ENCODE measurements around the gene DLG1.
"Not testable (repeated sequence)": the region's sequence is repeated elsewhere in the genome, so short reads cannot be mapped to it uniquely, and the experiment has no call there.

Gene DLG1

DNA sequence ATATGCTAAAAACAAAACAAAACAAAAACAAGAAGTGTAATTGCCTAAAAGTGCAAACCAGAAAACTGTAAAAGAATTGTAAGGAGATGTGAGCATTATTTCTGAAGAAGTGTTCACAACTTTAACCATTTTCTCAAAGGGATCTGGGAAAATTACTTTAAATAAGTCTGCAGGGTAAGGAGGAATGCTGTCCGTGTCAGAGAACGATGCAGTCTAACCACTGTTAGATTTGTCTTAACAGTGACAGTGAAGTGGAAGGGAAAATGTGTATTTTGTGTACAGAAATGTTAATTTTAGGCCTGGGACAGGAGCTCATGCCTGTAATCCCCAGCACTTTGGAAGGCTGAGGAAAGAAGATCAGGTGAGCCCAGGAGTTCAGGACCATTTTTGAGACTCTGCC, 95.7 kb downstream of the DLG1 start:
- DNase-seq (ENCODE audit: low read depth): no peak
- in situ Hi-C loops (cut with HindIII; ENCODE audit: low sequenced_read_pairs): no loop called here
- H3K4me3 ChIP-seq (ENCODE audit: low read depth, low read length): no peak overlapping the region
- TF ChIP-seq, protein P1, sequence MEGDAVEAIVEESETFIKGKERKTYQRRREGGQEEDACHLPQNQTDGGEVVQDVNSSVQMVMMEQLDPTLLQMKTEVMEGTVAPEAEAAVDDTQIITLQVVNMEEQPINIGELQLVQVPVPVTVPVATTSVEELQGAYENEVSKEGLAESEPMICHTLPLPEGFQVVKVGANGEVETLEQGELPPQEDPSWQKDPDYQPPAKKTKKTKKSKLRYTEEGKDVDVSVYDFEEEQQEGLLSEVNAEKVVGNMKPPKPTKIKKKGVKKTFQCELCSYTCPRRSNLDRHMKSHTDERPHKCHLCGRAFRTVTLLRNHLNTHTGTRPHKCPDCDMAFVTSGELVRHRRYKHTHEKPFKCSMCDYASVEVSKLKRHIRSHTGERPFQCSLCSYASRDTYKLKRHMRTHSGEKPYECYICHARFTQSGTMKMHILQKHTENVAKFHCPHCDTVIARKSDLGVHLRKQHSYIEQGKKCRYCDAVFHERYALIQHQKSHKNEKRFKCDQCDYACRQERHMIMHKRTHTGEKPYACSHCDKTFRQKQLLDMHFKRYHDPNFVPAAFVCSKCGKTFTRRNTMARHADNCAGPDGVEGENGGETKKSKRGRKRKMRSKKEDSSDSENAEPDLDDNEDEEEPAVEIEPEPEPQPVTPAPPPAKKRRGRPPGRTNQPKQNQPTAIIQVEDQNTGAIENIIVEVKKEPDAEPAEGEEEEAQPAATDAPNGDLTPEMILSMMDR (IDR thresholded peaks at IDR 0.05; ENCODE audit: low read depth, low read length, missing control alignments): no peak

DNA sequence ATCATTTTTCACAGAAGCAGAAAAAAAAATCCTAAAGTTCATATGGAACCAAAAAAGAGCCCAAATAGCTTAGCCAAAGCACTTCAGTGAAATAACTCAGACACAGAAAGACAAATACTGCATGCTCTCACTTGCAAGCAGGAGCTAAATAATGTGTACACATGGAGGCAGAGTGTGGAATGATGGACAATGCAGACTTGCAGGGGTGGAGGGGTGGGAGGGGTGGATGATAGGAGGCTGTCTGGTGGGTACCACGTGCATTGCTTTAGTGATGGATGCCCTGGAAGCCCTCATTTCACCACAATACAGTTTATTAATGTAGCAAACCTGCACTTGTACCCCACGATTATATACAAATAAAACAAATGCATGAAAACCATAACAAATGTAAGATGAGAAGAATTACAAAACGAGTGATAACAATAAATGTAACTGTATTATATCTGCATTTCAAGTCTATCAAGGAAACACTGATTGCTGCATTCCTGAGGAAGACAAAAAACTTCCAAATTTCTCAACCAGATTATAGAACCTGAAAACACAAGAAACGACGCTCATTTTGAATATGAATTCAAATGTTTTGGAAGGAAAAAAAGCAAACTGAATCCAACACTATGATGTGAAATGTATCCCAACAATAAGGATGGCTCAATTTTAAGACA, 96.5 kb downstream of the DLG1 start:
- in situ Hi-C loops (cut with HindIII; ENCODE audit: low sequenced_read_pairs): no loop called here
- no peak overlapping the region for H3K4me3 ChIP-seq (ENCODE audit: low read depth, low read length)
- no peak for DNase-seq (ENCODE audit: low read depth)
- TF ChIP-seq, protein P1 (IDR thresholded peaks at IDR 0.05; ENCODE audit: low read depth, low read length, missing control alignments): no peak

- DNase-seq (ENCODE audit: low read depth); in situ Hi-C loops (cut with HindIII; ENCODE audit: low sequenced_read_pairs); H3K4me3 ChIP-seq (ENCODE audit: low read depth, low read length): not testable (repeated sequence)
Observed at GRCh38 chr3:197200856-197201255, 97.6 kb downstream of the DLG1 start.

GRCh38 chr3:197197334-197197733, 101.1 kb downstream of the DLG1 start:
- TF ChIP-seq, protein P1 (IDR thresholded peaks at IDR 0.05; ENCODE audit: low read depth, low read length, missing control alignments): no peak
- no peak for DNase-seq (ENCODE audit: low read depth)
- no peak overlapping the region for H3K4me3 ChIP-seq (ENCODE audit: low read depth, low read length)
- in situ Hi-C loops (cut with HindIII; ENCODE audit: low sequenced_read_pairs): no loop called here

DNA sequence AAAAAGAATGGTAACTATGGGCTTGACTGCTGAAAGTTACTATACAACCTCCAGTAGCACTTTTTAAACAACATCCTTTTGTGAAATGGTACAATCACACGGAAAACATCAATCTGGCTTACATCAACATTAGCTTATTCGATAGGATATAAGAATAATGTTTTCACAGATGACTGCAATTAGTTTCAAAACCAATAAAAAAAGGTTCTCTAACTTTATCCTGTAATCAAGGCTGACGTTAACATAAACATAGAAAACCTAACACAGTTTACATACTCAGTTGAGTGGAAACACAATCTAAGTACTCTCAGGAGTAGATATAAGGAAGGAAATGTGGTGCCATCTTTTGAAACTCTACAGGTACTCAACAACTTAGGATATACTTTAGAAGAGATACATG, 102.2 kb downstream of the DLG1 start:
- H3K4me3 ChIP-seq (ENCODE audit: low read depth, low read length): no peak overlapping the region
- no peak for DNase-seq (ENCODE audit: low read depth)
- TF ChIP-seq, protein P1 (IDR thresholded peaks at IDR 0.05; ENCODE audit: low read depth, low read length, missing control alignments): no peak
- in situ Hi-C loops (cut with HindIII; ENCODE audit: low sequenced_read_pairs): no loop called here

DNA sequence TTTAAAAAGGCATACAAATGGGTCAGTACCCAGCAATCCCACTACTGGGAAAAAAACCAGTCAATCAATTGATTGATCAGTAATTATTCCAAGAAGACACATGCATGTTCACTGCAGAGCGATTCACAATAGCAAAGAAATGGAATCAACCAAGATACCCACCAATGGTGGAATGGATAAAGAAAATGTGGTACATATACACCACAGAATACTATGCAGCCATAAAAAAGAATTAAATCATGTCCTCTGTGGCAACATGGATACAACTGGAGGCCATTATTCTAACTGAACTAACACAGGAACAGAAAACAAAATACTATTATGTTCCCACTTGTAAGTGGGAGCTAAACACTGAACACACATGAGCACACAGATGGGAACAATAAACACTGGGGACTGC, 103.1 kb downstream of the DLG1 start:
- TF ChIP-seq, protein P1 (IDR thresholded peaks at IDR 0.05; ENCODE audit: low read depth, low read length, missing control alignments): no peak
- no peak overlapping the region for H3K4me3 ChIP-seq (ENCODE audit: low read depth, low read length)
- in situ Hi-C loops (cut with HindIII; ENCODE audit: low sequenced_read_pairs): no loop called here
- DNase-seq (ENCODE audit: low read depth): no peak

- DNase-seq (ENCODE audit: low read depth); in situ Hi-C loops (cut with HindIII; ENCODE audit: low sequenced_read_pairs): not testable (repeated sequence)
Observed at GRCh38 chr3:197193759-197194158, 104.7 kb downstream of the DLG1 start.

DNA sequence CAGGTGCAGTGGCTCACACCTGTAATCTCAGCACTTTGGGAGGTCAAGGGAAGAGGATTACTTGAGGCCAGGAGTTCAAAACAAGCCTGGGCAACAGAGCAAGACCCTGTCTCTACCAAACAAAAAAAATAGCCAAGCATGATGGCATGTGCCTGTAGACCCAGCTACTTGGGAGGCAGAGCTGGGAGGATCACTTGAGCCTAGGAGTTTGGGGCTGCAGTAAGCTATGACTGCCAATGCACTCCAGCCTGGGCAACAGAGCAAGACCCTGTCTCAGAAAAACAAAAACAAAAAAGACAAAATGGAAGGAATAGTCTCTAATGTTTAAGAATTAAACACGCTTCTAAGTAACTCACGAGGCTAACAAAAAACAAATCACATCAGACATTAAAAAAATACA, 106.5 kb downstream of the DLG1 start:
- no peak overlapping the region for H3K4me3 ChIP-seq (ENCODE audit: low read depth, low read length)
- no peak for DNase-seq (ENCODE audit: low read depth)
- TF ChIP-seq, protein P1 (IDR thresholded peaks at IDR 0.05; ENCODE audit: low read depth, low read length, missing control alignments): no peak
- in situ Hi-C loops (cut with HindIII; ENCODE audit: low sequenced_read_pairs): no loop called here

More at GRCh38 chr3:197193759-197194158, 104.7 kb downstream of the DLG1 start:
- not testable (repeated sequence) for H3K4me3 ChIP-seq (ENCODE audit: low read depth, low read length)
